AG20443 (cell line): ENCODE measurements around the gene ARHGAP45.
A peak's percentile ranks its signal among the peaks of the same experiment; 100 is the strongest.
"Not testable (repeated sequence)": the region's sequence is repeated elsewhere in the genome, so short reads cannot be mapped to it uniquely, and the experiment has no call there.

Experiments used
- DNase-seq: peaks from one replicate; pipeline ENCODE4 v3.0.0; 2012; ENCODE audit warnings: low spot score, mixed read lengths

The ARHGAP45 gene

GRCh38 chr19:1116726-1117581, 50.0 kb downstream of the ARHGAP45 start:
- DNase-seq = no peak

DNA sequence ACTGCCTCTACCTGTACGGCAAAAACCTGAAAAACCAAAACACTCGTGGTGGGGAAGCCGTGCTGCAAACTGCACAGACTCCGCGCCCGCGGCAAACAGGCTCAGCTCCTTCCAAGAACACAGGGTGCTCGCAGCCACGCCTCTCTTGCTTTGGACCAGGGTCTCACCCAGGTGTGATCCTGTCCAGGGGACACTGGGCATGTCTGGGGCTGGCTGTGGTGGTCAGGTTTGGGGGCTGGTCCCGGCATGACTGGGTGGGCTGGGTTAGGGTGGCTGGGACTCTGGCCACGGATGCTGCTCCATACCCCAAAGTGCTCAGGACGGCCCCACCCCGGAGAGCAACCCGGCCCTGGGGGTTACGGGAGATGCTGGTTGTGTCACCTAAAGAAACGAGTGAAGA, 50.7 kb downstream of the ARHGAP45 start:
- DNase-seq = no peak

- no peak for DNase-seq
Observed at GRCh38 chr19:1118999-1119398, 52.0 kb downstream of the ARHGAP45 start.

- DNase-seq = no peak
Observed at GRCh38 chr19:1119475-1120217, 52.7 kb downstream of the ARHGAP45 start.

- no peak for DNase-seq
Observed at GRCh38 chr19:1121395-1121794, 54.4 kb downstream of the ARHGAP45 start.

DNA sequence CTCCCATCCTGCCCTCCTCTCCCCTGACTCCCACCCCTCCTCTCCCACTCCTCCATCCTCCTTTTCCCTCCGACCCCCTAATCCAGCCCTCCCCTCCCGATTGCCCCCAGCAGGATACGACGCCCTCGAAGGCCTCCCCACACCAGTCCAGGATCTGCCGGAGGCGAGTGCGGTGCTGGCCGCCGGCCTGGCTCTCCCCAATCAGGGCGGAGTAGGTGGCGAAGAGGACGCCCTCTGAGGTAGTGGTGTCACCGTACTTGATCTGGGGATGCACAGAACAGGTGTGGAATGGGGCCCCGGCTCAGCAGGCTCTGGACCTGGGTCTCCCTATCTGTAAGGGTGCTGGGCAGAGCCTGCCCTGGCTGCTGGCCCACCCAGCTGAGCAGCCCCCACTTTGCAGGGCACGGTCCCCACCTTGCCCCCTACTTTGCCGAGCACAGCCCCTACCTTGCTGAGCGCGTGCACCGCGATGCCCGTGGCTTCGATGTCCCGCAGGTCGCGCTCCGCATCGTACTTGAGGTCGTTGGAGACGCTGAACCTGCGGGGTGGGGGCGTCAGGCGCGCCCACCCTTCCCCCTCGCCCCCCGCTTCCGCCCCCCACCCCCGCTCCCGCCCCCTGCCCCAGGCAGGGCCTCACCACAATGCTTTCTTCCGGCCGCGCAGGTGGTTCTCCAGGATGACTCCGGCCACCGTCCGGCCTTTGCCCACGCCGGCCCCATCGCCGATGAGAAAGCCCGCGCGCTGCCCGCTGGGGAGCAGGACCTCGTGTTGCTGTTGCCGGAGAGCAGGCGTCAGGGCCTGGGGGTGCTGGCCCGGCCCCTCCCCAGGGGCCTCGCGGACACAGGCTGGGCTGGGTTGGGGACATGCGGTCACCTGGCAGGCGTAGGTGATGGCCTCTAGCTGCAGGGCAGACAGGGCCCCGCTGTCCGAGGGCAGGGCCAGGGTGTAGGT, 55.3 kb downstream of the ARHGAP45 start:
- no peak for DNase-seq

DNA sequence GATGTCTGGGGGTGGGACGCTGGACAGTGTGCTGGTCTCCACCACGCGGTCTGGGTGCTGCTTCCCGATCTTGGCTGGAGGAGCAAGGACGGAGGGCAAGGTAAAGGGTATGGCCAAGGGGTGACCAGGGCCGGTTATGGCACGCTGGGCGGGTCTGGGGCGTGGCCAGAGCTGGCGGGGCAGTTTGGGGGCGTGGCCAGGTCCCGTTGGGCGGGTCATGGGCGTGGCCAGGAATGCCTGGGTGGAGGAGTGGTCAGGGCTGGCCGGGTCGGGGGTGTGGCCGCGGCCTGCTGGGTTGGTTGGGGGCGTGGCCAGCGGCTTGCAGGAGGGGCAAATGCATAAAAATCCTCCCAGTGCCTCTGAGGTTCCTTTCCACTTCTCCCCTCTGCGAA, 56.0 kb downstream of the ARHGAP45 start:
- peak; percentile 97 for DNase-seq

GRCh38 chr19:1123381-1123780, 56.4 kb downstream of the ARHGAP45 start:
- DNase-seq = no peak

DNA sequence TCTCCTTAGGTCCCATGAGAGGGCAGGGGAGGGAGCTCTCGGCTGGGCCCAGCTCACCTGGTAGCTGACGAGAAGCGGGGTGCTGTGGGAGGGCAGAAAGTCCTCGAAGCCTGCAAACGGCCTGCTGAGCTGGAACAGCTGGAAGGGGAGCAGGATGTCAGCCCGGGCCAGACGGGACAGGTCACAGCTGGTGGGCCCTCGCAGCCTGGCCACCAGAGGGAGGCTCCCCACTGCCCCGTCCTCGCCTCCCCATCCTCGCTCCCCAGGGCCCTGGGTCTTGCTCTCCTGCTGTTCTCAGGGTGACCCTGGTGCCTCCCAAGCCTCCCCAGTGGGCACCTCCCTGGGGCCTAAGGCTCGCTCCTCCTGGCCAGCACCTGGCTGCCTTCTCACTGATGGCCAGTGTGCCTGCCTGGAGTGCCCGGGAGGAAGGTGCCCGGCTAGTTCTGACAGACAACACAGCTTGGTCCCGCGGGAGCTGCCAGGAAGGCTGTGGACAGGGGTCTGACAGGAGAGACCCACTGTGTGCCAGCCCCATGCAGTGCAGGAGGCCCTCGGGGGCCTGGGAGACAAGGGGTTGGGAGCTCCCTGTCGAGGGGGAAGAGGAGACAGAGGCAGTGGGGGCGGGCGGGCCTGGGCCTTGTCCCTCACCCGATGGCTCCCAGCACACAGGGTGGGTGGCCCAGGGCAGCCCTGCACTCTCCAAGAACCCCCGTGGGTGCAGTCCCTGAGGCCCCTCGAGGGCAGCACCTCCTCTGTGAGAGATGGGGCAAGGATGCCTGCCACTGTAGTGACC, 57.1 kb downstream of the ARHGAP45 start:
- DNase-seq = no peak

GRCh38 chr19:1125601-1126467, 58.9 kb downstream of the ARHGAP45 start:
- DNase-seq = no peak

DNA sequence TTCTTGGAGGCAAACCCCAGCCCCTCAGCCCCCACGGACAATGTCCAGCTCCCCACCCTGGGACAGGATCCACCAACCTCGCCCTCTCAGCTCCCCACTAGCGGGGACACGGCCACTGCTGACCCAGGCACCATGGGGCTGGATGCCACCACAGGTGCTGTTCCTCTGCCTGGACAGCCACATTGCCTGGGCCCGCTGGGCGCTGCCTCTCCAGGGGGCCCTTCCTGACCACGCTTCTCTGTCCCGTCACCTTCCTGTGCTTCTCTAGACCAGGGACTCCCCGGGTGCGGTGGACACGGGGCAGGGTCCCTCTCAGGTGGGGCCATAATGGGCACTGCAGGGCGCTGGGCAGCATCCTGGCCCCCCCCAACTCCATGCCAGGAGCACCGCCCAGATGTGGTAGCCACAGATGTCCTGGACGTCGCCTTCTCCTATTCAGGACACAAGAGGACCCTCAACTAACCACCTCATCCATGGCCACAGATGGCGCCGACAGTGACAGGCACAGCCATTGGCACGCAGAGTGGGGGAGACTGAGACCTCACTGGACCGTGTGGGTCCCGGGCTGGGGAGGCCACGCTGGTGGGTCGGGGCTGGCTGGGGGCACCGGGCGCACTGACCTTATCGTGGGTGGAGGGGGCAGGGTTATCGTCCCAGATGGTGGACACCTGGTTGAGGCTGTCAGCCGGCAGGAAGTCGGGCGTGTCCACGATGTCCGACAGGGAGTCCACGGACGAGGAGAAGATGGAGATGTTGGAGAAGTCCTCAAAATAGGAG, 60.2 kb downstream of the ARHGAP45 start:
- DNase-seq = no peak

- DNase-seq = no peak
Observed at GRCh38 chr19:1128106-1128505, 61.1 kb downstream of the ARHGAP45 start.

- DNase-seq = not testable (repeated sequence)
Observed at GRCh38 chr19:1129084-1129483, 62.1 kb downstream of the ARHGAP45 start.

- DNase-seq = no peak
Observed at GRCh38 chr19:1129535-1129934, 62.6 kb downstream of the ARHGAP45 start.

DNA sequence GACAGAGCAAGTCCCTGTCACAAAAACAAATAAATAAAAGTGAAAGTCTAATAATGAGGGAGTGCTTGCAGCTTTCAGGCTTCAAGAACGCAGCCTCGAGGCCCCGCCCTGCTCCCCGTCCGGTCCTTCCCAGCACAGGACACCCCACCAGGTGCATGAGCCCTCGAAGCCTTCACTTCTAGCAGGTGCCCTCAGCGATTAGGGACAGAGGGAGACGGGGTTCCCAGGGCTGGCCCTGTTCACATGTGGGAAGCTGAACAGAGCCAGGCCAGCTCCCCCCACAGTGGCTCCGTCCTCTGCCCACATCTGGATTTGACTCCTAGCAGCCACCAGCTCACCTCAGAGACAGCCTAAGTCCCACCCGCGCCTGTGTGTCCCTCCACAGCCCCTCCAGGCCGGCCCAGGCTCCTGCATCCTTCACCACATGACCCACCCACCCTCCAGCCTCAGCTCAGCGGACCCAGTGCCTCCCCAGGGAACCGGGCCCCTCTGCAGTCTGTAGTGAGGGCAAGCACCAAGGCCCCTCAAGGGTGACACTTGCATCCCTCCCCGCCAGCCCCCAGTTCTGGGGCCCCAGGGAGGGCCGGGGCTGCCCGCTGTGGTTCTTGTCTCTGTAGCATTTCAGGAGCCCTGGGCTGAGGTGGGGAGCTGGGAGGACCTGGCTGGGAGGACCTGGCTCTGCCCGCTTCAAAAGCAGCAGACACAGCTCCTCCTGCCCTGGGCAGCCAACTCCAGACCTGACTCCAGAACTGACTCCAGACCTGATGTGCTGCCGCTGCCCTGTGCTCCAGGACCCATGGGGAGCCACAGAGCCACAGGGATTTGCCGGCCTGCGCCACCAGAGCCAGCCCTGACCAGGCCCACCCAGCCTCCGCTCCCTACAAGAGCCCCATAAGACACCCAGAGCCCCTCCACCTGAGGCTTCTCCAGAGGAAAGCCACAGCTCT, 64.1 kb downstream of the ARHGAP45 start:
- DNase-seq = peak; percentile 36

DNA sequence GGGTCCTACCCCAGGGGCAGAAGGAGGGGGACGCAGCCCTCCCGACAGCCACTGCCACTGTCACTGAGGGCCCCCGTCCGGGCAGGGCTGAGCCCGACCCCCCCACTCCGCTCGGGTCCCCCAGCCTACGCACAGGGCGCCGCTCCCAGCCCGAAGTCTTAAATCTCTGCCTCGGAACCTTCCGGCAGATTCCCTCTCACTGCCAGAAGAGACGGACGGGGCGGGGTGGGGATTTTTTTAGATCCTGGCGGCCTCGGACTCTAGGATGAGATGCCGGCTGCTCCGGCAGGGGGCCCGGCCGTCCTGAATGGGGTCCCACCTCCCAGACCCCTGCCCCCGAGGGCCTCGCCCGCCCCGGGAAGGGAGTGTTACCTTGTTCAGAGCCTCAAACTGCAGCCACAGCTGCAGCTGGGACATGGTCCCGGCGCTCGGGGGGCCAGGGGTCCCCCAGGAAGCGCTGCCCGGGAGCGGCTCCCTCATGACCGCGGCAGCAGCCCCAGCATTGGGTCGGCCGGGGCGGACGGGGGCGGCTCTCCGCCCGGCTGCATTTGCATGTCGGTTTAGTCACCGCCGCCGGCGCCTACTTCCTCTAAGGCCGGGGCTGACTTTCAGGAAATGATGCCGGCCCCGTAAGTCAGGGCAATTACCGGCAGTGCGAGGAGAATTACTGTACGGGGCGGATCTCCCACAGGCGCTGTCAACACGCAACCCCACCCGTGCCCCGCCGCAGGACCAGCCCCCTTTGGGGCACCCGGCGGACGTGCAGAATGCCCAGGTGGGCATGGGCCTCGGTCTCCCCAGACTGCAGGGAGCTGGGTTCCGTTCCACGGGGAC, 65.0 kb downstream of the ARHGAP45 start:
- peak; percentile 90 for DNase-seq

GRCh38 chr19:1132552-1133383, 65.8 kb downstream of the ARHGAP45 start:
- no peak for DNase-seq
